Left ventricle myocardium superior (tissue), 1 donor: ENCODE measurements around the gene NSMCE1. TPM values are rescaled to one million over a fixed set of nuclear protein-coding genes. Genes with fewer than 3 reads are reported as not detected.

Experiments used
- ATAC-seq: fragments of 200-7000 bp; cut with Tn5 transposase; one replicate; pipeline ENCODE4 v1.9.1; 2020; ENCODE audit warnings: mild to moderate bottlenecking, moderate library complexity
- DNase-seq: peaks from one replicate; pipeline ENCODE4 v3.0.0-alpha.2; 2020
- intact Hi-C: fragments of 100-400 bp; cut with micrococcal nuclease; formaldehyde crosslinking; loops from one replicate; pipeline ENCODE4 v1.11.0; 2022
- long read RNA-seq: library from polyadenylated mRNA; unstranded; transcript quantifications from one replicate; pipeline ENCODE4 v2.0.0, GENCODE V29; 2021
- total RNA-seq: library from RNA; stranded (reverse); fragmentation: NEBNext Ultra II Directional; extraction: Animal tissue kit (Norgen Biotek cat#: 25700); gene quantifications from one replicate; pipeline ENCODE4 v1.2.1, GENCODE V29; 2021
- donor health status: DM: no; HTN: yes; CAD: no; lungs with severe emphysema.

NSMCE1 gene, protein sequence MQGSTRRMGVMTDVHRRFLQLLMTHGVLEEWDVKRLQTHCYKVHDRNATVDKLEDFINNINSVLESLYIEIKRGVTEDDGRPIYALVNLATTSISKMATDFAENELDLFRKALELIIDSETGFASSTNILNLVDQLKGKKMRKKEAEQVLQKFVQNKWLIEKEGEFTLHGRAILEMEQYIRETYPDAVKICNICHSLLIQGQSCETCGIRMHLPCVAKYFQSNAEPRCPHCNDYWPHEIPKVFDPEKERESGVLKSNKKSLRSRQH
- 34.2 TPM for total RNA-seq
- long read RNA-seq, transcript NSMCE1-201 (8 exons, 1,067 nt), result major isoform, 16 of 18 reads
- long read RNA-seq, partial matches to known transcripts, result 1 of 18 reads
- long read RNA-seq, other reads (novel, unspliced or antisense), result 1 of 18 reads

- DNase-seq, result peak; percentile 99
- peak; percentile 100 for ATAC-seq
- intact Hi-C loops, result no loop called here
Observed at GRCh38 chr16:27268376-27269299, at the start of gene NSMCE1. Gene NSMCE1, minus strand, starts transcription at chr16:27268772. Its CDS starts 11,202 bp downstream, at chr16:27257570.

DNA sequence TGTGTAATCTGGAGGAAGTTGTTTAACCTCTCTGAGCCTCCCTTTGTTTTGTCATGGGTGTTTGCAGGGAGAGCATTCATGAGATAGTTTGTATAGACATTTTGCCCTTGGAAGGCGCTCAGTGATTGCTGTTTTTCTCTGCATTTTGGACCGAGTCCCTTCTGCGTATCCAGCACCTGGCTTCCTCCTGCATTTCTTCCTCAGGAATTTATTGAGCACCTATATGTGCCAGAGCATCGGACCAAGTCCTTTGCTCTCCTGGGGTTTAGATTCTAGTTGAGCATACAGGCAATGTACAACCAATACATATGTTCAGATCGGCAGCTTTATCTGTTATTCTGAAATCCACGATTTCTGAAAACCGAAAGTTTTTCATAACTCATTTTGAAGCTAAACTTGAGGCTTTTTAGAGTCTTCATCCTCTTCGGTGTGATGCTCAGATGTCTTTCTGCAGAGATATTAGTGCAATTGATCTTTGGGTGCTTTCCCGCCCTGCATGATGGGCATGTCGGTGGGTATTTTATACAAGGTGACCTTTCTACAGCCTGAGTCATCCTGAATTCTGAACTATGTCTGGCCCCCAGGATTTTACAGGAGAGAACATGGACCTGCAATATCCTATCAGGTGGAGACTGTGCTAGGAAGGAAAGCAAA lies 49.3 kb upstream of the NSMCE1 start:
- intact Hi-C loops, result no loop called here

DNA sequence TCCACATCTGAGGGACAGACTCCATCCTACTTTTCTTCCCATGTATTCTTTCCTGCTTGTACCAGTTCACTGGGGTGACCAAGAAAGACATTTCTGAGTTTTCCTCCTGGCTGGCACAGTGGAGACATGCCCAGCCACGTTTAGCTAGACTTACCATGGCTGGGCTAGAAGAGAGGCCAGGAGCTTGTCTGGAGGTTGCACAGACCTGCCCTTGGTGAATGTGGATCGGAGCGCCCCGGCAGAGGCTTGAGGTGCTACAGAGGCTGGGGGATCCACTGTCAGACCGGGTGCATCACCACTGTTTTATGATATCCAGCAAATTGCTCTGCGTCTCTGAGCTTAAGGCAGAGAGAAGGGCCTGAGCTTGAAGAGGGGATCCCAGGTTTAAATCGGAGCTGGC lies 48.7 kb upstream of the NSMCE1 start:
- DNase-seq (no peak), ATAC-seq (no peak)
- intact Hi-C loops, result no loop called here

More for the DNA sequence above, 49.3 kb upstream of the NSMCE1 start:
- ATAC-seq (no peak), DNase-seq (no peak)

DNA sequence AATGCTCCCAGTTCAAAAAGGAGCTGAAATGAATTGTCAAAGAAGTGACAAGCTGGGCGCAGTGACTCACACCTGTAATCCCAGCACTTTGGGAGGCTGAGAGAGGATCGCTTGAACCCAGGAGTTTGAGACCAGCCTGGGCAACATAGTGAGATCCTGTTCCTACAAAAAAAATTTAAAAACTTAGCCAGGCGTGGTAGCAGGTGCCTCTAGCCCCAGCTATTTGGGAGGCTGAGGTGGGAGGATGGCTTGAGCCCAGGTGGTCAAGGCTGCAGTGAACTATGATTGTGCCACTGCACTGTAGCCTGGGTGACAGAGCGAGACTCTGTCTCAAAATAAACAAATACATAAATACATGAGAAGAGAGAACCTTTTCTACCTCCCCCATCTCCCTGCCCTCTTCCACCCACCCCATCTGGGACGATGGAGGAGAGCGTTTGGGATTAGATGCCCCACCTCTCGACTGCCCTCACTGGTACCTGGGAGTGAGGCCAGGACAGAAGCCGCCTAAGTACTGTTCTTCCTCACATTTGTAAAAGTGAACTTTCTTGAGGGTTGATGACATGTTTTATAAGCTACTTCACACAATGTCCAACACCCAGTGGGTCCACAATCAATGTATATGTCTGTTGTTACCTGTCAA lies 47.6 kb upstream of the NSMCE1 start:
- DNase-seq (no peak), ATAC-seq (no peak)
- intact Hi-C loops, result no loop called here

- intact Hi-C loops, result no loop called here
- ATAC-seq, result peak; percentile 44
- peak; percentile 47 for DNase-seq
Observed at GRCh38 chr16:27315333-27316037, 46.9 kb upstream of the NSMCE1 start.

DNA sequence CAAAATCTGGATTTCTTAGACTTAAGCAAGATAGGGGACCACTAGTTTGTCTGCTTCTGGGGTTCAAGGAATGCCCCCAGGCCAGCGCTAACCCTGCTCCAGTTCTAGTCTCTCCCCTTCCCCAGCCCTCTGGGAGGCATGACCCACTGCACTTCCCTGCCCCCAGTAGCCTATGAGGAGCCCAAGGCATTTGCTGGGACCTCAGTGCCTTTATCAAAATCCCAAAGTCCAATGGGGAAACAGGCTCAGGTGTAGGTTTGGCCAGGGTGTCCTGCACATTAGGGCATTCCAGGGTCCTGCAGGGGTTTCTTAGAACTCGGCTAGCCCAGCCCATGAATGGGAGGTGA lies 46.4 kb upstream of the NSMCE1 start:
- DNase-seq (no peak), ATAC-seq (no peak)
- intact Hi-C loops, result no loop called here

- DNase-seq (peak; percentile 55), ATAC-seq (peak; percentile 48)
- intact Hi-C loops, result no loop called here
Observed at GRCh38 chr16:27314161-27314723, 45.7 kb upstream of the NSMCE1 start.

DNA sequence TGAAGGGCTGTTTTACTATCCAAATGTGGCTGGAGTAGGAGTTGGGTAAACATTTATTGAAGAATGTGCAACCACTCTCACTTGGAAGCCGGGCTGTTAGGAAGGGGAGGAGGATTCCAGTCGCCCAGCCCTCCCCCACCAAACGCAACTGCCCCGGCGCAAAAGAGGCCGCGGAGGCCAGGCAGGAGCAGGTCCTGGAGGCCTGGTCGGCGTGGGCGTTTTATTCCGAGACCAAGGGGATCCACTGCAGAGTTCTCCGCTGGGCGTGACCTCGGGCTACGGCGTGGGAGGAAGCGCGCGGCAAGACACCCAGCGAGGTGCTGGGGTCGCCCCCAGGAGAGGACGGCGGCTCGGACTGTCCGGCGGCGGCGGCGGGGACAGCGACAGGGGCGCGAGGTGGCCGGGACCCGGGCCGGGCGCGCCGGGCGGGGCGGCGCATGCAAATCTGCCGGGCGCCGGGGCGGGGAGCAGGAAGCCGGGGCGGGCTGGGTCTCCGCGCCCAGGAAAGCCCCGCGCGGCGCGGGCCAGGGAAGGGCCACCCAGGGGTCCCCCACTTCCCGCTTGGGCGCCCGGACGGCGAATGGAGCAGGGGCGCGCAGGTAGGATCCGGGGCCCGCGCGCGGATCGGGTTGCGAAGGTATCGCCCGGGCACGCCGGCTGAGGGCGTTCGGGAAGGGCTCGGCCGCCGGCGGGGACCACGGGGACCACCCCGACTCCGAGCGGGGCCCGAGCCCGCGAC lies 45.0 kb upstream of the NSMCE1 start, which contains the start of gene IL4R:
TSS of gene IL4R (plus strand) at position 553 of the 739 bp plus-strand sequence. CDS start 26,230 bp downstream, outside the sequence.
- peak; percentile 75 for ATAC-seq
- intact Hi-C loops, result no loop called here
- peak; percentile 80 for DNase-seq

GRCh38 chr16:27312580-27313421 lies 44.2 kb upstream of the NSMCE1 start:
- intact Hi-C loops, result no loop called here
- ATAC-seq (no peak), DNase-seq (no peak)

DNA sequence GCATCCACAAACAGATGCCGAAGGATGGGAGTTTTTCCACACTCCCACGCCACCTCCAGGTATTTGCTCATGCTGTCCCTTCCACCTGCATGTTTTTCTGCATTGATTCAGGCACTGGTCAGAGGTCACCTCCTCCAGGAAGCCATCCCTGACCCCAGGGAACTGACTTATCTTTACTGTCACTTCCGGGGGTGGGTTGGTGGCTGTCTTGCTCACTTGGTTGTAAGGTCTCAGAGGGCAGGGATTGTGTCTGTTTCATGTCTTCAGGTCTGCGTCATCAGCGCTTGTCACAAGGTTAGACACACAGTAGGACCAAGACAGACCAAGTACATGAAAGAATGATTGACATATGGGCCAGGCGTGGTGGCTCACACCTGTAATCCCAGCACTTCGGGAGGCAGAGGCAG lies 43.3 kb upstream of the NSMCE1 start:
- no peak for ATAC-seq

GRCh38 chr16:27311448-27311830 lies 42.9 kb upstream of the NSMCE1 start:
- DNase-seq (no peak), ATAC-seq (no peak)
- intact Hi-C loops, result no loop called here

More for the DNA sequence above, 43.3 kb upstream of the NSMCE1 start:
- intact Hi-C loops, result no loop called here
- DNase-seq, result no peak

DNA sequence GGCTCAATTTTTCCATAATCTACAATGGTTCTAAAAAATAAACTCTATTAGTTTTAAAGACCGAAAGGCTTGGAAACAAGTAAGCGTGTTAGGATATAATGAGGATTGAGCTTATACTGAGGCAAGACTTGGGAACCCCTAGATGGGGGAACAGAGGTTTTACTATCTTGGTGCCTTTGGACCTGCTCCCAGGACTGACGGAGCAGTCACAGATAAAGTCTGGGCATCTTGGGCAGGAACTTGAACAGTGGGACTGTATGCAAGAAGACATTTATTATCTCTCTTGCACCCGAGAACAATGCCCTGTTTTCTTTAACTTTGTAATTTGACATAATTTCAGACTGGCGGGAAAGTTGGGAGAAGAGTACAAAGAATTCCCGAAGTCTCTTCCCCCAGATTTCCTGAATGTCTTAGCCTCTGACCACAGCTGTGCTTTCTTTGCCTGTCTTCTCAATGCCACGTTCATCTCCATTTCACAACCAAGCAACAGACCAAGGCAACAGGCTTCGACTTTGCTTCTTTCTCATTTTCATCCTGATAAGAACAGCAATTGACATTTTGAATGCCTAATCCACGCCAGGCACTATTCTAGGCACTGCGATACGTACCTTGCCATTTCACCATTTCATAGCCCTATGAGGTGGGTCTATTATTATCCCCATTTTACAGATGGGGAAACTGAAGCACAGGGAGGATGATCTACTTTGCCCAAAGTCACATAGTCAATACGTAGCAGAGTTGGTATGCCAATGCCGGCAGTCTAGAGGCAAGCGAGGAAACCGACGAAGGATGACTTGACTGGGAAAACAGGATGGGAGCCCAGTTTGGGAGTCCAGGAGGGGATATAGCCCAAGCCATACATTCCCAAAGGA lies 42.2 kb upstream of the NSMCE1 start:
- intact Hi-C loops, result no loop called here
- no peak for DNase-seq

DNA sequence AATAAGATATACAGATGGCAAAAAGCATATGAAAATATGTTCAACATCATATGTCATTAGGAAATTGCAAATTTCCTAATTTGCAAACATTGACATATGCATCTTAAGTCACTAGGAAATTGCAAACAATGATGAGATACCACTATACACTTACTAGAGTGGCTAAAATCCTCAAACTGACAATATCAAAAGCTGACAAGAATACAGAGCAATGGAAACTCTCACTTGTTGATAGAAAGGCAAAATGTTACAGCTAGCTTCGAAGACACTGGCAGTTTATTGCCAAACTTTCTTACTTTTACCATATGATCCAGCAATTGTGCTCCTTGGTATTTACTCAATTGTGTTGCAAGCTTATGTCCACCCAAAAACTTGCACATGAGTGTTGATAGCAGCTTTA lies 40.2 kb upstream of the NSMCE1 start:
- intact Hi-C loops, result no loop called here
- no peak for DNase-seq
- no peak for ATAC-seq

More for the DNA sequence above, 42.2 kb upstream of the NSMCE1 start:
- ATAC-seq, result no peak

DNA sequence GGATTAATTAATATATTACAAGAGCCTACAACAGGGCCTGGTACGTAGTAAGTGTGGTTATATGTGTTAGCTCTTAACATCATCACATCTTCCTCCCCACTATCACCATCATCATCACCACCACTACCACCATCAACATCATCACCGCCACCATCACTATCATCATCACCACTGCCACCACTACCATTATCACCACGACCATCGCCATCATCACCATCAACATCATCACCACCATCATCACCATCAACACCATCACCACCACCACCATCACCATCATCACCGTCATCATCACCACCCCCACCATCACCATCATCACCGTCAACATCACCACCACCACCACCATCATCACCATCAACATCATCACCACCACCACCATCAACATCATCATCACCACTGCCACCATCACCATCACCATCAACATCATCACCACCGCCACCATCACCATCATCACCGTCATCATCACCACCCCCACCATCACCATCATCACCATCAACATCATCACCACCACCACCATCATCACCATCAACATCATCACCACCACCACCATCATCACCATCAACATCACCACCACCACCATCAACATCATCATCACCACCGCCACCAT lies 37.4 kb upstream of the NSMCE1 start:
- no peak for DNase-seq
- no peak for ATAC-seq
- intact Hi-C loops, result no loop called here
